PC-9 (cell line): ENCODE results near the gene P2RX6. TPM values are rescaled to one million over a fixed set of nuclear protein-coding genes. Genes with fewer than 3 reads are reported as not detected.

Experiments used
- BruUV-seq: library from RNA; stranded (reverse); fragments of 400-500 nt; replicated peaks from 2 replicates; lab custom pipeline; 2021; lab: Mats Ljungman, UMichigan
- CTCF ChIA-PET: fragments of 300-600 bp; sonication (Branson Sonifier 250); formaldehyde crosslinking; loops from one replicate; lab custom pipeline; 2022; ENCODE audit warnings: antibody characterized with exemption; lab: Charles Lee
- POLR2A ChIA-PET: fragments of 300-600 bp; sonication (Branson Sonifier 250); formaldehyde crosslinking; loops from one replicate; lab custom pipeline; 2022; ENCODE audit warnings: antibody characterized with exemption; ENCODE audit not compliant: unreplicated experiment; lab: Charles Lee
- DNase-seq, 2 experiments: peaks; one replicate each; pipeline versions ENCODE4 v3.0.0 to v3.0.0-alpha.2; 2015 to 2022; ENCODE audit warnings: mixed read lengths in 1 of 2
- H2AFZ ChIP-seq: fragments of 200-600 bp; sonication (generic); 2 replicates; pipeline ENCODE4 v1.8.1; 2017; ENCODE audit warnings: antibody characterized with exemption
- H3F3A ChIP-seq: fragments of 200-600 bp; sonication (generic); 2 replicates; pipeline ENCODE4 v1.8.1; 2017; ENCODE audit warnings: antibody characterized with exemption, mild to moderate bottlenecking, low read depth; ENCODE audit not compliant: insufficient read depth
- H3K27ac ChIP-seq: fragments of 200-600 bp; sonication (generic); 2 replicates; pipeline ENCODE4 v1.6.1; 2016; ENCODE audit warnings: mixed run types
- H3K27me3 ChIP-seq: fragments of 200-600 bp; sonication (generic); 2 replicates; pipeline ENCODE4 v1.6.1; 2016; ENCODE audit warnings: low read depth, mixed run types; ENCODE audit not compliant: insufficient read depth
- H3K36me3 ChIP-seq: fragments of 200-600 bp; sonication (generic); 2 replicates; pipeline ENCODE4 v1.6.1; 2016; ENCODE audit warnings: low read depth, mixed run types
- H3K4me1 ChIP-seq: fragments of 200-600 bp; sonication (generic); replicated peaks from 2 replicates; pipeline ENCODE4 v1.6.1; 2016; ENCODE audit warnings: mixed run types; ENCODE audit not compliant: insufficient read depth
- H3K4me2 ChIP-seq: fragments of 200-600 bp; sonication (generic); 2 replicates; pipeline ENCODE4 v1.6.1; 2017; ENCODE audit warnings: mixed run types
- H3K4me3 ChIP-seq: fragments of 200-600 bp; sonication (generic); 2 replicates; pipeline ENCODE4 v1.6.1; 2016; ENCODE audit warnings: mixed run types
- H3K79me2 ChIP-seq: fragments of 200-600 bp; sonication (generic); 2 replicates; pipeline ENCODE4 v1.6.1; 2017; ENCODE audit warnings: low read depth, mixed run types
- H3K9me2 ChIP-seq: fragments of 200-600 bp; sonication (generic); 2 replicates; pipeline ENCODE4 v1.8.1; 2017; ENCODE audit warnings: mild to moderate bottlenecking; ENCODE audit not compliant: insufficient read depth
- H3K9me3 ChIP-seq: fragments of 200-600 bp; sonication (generic); 2 replicates; pipeline ENCODE4 v1.8.1; 2016; ENCODE audit warnings: low read depth; ENCODE audit not compliant: insufficient read depth
- H4K20me1 ChIP-seq: fragments of 200-600 bp; sonication (generic); 2 replicates; pipeline ENCODE4 v1.8.1; 2017; ENCODE audit not compliant: insufficient read depth
- CTCF ChIP-seq: fragments of 200-600 bp; sonication (generic); conservative IDR thresholded peaks from 2 replicates; pipeline ENCODE4 v1.6.1; 2017; ENCODE audit warnings: mixed run types, antibody characterized with exemption, mild to moderate bottlenecking, moderate library complexity
- EZH2 ChIP-seq: fragments of 200-600 bp; sonication (generic); IDR thresholded peaks from 2 replicates; pipeline ENCODE4 v1.8.0; 2017; ENCODE audit warnings: antibody characterized with exemption, low read depth
- intact Hi-C: fragments of 100-400 bp; cut with micrococcal nuclease; formaldehyde crosslinking; loops from one replicate; pipeline ENCODE4 v1.10.0; 2022; ENCODE audit not compliant: unreplicated experiment
- microRNA-seq: library from miRNA; unstranded; fragments of <30 nt; microRNA quantifications from one replicate; pipeline ENCODE4 v1.2.0, GENCODE V29; 2021; ENCODE audit warnings: borderline number of aligned reads, borderline replicate concordance
- total RNA-seq: library from RNA; stranded (reverse); gene quantifications from 2 replicates; pipeline ENCODE4 v1.2.3, GENCODE V29; 2021

Gene P2RX6
- total RNA-seq, 1 experiment from 2014 or later: 2.7 TPM

DNA sequence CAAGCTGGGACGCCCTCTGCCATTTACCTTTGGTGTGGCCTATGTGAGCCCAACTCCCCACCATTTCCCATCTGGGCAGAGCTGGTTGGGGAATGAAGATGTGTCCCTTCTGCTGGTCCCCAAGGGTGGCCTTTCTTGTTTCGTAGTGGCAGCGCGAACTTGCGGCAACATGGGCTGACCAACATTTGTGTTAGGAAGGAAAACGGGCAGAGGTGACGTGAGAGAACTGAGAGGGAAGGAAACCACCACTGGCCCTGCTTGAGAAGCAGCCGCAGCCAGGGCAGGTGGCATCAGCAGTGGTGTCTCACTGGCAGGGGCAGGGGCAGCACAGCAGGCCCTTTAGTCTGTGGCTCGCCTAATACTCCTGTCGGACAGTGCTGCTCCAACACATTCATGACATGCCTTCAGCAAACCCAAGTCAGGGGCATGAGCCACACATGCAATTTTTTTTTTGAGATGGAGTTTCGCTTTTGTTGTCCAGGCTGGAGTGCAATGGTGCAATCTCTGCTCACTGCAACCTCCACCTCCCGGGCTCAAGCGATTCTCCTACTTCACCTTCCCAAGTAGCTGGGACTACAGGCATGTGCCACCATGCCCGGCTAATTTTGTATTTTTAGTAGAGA lies 60.7 kb downstream of the P2RX6 start:
- intact Hi-C loops: no loop called here
- Histone ChIP-seq H3K27ac (no peak overlapping the region), H3K9me3 (no peaks in the 10 kb centered on the region), H3K27me3 (no peaks in the 10 kb centered on the region), H3K36me3 (no peaks in the 10 kb centered on the region), H3F3A (peaks cover 4% of the 10 kb centered on the region; the same call in 1 of the 2 replicates), H3K4me3 (no peak overlapping the region), H4K20me1 (no peaks in the 10 kb centered on the region), H3K4me2 (no peak overlapping the region), H3K9me2 (no peaks in the 10 kb centered on the region), H3K4me1 (no peaks in the 10 kb centered on the region; the same call in 1 of the 2 replicates), H2AFZ (no peak overlapping the region), H3K79me2 (no peaks in the 10 kb centered on the region)
- ChIA-PET POLR2A (no interaction called here), CTCF (no interaction called here)
- no TSS peak for BruUV-seq
- TF ChIP-seq CTCF (no peak), EZH2 (no peak)
- no peak for DNase-seq

DNA sequence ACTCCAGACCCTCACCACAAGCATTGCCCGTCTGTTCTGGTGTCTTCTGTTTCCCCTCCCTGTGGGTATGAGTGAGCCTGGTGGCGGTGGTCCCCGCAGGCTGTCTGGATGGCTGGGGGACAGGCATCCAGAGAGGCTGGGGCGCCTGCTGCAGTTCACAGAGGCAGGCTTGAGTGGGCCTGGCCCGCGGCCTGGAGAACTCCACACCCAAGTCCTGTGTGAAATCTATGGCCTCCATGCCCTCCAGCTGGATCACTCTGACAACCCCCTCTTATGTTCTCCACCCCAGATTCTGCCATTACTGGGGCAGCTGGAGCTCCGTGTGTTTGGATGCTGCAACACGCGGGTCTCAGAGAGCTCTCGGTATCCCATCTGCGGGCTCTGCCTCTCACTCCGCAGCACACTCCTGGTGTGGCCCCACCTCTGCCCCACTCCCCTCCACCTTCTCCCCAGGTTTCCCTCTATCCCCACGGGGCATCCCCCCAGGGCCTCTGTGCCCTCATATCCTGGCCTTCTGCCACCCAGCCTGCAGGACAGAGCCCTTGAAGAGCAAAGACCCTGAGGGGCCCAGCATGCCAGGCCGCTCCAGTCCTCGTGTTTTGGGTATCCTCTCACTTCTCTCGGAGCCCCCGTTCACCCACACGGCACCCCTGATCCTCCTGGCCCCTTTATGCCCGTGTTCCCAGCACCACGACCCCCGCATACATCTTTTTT lies 62.1 kb downstream of the P2RX6 start:
- no peak for TF ChIP-seq EZH2
- TF ChIP-seq CTCF: no peak
- H3K9me3 ChIP-seq: no peaks in the 10 kb centered on the region
- ChIA-PET POLR2A (no interaction called here), CTCF (no interaction called here)
- H4K20me1 ChIP-seq: no peaks in the 10 kb centered on the region
- H3K4me1 ChIP-seq: no peaks in the 10 kb centered on the region; the same call in 1 of the 2 replicates
- no peaks in the 10 kb centered on the region for H3K27me3 ChIP-seq
- no peak for DNase-seq
- no peak overlapping the region for H3K4me2 ChIP-seq
- no peak overlapping the region for H3K4me3 ChIP-seq
- intact Hi-C loops: no loop called here
- H3K79me2 ChIP-seq: no peaks in the 10 kb centered on the region
- BruUV-seq: no TSS peak
- H2AFZ ChIP-seq: no peak overlapping the region
- no peaks in the 10 kb centered on the region for H3K9me2 ChIP-seq
- H3F3A ChIP-seq: peaks cover 4% of the 10 kb centered on the region; the same call in 1 of the 2 replicates
- no peak overlapping the region for H3K27ac ChIP-seq
- H3K36me3 ChIP-seq: no peaks in the 10 kb centered on the region

Small RNAs within 50 kb of the gene (microRNA-seq; reads per million reads assigned to microRNA genes)
- gene MIR649: not detected

Other genes starting within 250 kb of the P2RX6 start
- not detected in 2 replicates for gene SERPIND1, start 241.1 kb upstream of the P2RX6 start, total RNA-seq
- 24.7 and 27.9 TPM in 2 replicates for gene PI4KA, start 156.4 kb upstream of the P2RX6 start, total RNA-seq
- 13.5 and 17.8 TPM in 2 replicates for gene SNAP29, start 156.2 kb upstream of the P2RX6 start, total RNA-seq
- 45.8 and 49.7 TPM in 2 replicates for gene CRKL, start 97.8 kb upstream of the P2RX6 start, total RNA-seq
- 6.9 and 7.4 TPM in 2 replicates for gene AIFM3, start 47.9 kb upstream of the P2RX6 start, total RNA-seq
- gene LZTR1, start 32.9 kb upstream of the P2RX6 start, total RNA-seq: 23.2 and 23.4 TPM in 2 replicates
- gene THAP7, start 13.0 kb upstream of the P2RX6 start, total RNA-seq: 16.4 and 17.0 TPM in 2 replicates
- not detected in 2 replicates for gene SLC7A4, start 17.4 kb downstream of the P2RX6 start, total RNA-seq
- 0.25 TPM in 1 of 2 replicates, not detected in the other for gene LRRC74B, start 30.8 kb downstream of the P2RX6 start, total RNA-seq